GM12878 (cell line): ENCODE data around the gene SSR3. TPM values are rescaled to one million over a fixed set of nuclear protein-coding genes. Genes with fewer than 3 reads are reported as not detected.

ENCODE experiments used
- ATAC-seq: fragments of 200-7000 bp; cut with Tn5 transposase; 3 replicates; pipeline ENCODE4 v1.9.1; 2020; ENCODE audit warnings: mild to moderate bottlenecking, moderate library complexity
- BruUV-seq: library from RNA; stranded (reverse); fragments of 400-500 nt; replicated peaks from 2 replicates; lab custom pipeline; 2021; lab: Mats Ljungman, UMichigan
- CTCF ChIA-PET: fragments of 300-600 bp; sonication (Branson Sonifier 250); formaldehyde crosslinking; extraction: SDS; loops from one replicate; lab custom pipeline; 2021; ENCODE audit warnings: inconsistent platforms; lab: Yijun Ruan, JAX
- POLR2A ChIA-PET: fragments of 350-600 bp; formaldehyde crosslinking; extraction: SDS; loops from one replicate; lab custom pipeline; 2021; ENCODE audit warnings: inconsistent platforms; lab: Charles Lee
- RAD21 ChIA-PET: fragments of 300-600 bp; sonication (Branson Sonifier 250); formaldehyde crosslinking; loops from one replicate; lab custom pipeline; 2023; ENCODE audit warnings: antibody characterized with exemption; ENCODE audit not compliant: unreplicated experiment; lab: Charles Lee
- SMC1A ChIA-PET: fragments of 300-600 bp; sonication (Branson Sonifier 250); formaldehyde crosslinking; loops from one replicate; lab custom pipeline; 2023; ENCODE audit not compliant: unreplicated experiment, uncharacterized antibody; lab: Charles Lee
- DNase-seq: peaks from one replicate; pipeline ENCODE4 v3.0.0-alpha.2; 2011; ENCODE audit warnings: low read depth, low spot score
- FAIRE-seq: peaks from 3 replicates; lab custom pipeline; 2011; peaks lifted over from hg19 to GRCh38; lab: Jason Lieb, UNC
- H2AFZ ChIP-seq: 2 replicates; pipeline ENCODE4 v1.6.0; 2011; ENCODE audit warnings: low read depth, low read length, control low read depth; ENCODE audit not compliant: control insufficient read depth
- H3K27ac ChIP-seq: 2 replicates; pipeline ENCODE4 v1.5.1; 2011; ENCODE audit warnings: control low read depth; ENCODE audit not compliant: control insufficient read depth, insufficient read depth
- H3K27me3 ChIP-seq, 2 experiments: replicated peaks in 1 of 2; 2 replicates each; pipeline versions ENCODE4 v1.6.0 to v1.6.1; 2011; ENCODE audit warnings: low read length in 1 of 2; ENCODE audit not compliant: control insufficient read depth in 2 of 2, insufficient read depth in 2 of 2
- H3K36me3 ChIP-seq, 2 experiments: 2 replicates each; pipeline ENCODE4 v1.5.1; 2011; ENCODE audit warnings: low read length in 1 of 2; ENCODE audit not compliant: control insufficient read depth in 2 of 2, insufficient read depth in 2 of 2
- H3K4me1 ChIP-seq: 2 replicates; pipeline ENCODE4 v1.6.1; 2011; ENCODE audit warnings: mild to moderate bottlenecking, low read length, moderate library complexity, mixed read lengths; ENCODE audit not compliant: control insufficient read depth, insufficient read depth
- H3K4me2 ChIP-seq: 2 replicates; pipeline ENCODE4 v1.6.0; 2011; ENCODE audit warnings: control low read depth; ENCODE audit not compliant: control insufficient read depth, insufficient read depth
- H3K4me3 ChIP-seq: fragments of 200-600 bp; sonication (generic); 2 replicates; pipeline ENCODE4 v1.5.1; 2016
- H3K79me2 ChIP-seq: 2 replicates; pipeline ENCODE4 v1.6.0; 2011; ENCODE audit warnings: low read length; ENCODE audit not compliant: control insufficient read depth, insufficient read depth
- H3K9ac ChIP-seq: 2 replicates; pipeline ENCODE4 v1.8.0; 2011; ENCODE audit warnings: low read length, control low read depth, mixed read lengths; ENCODE audit not compliant: control insufficient read depth, insufficient read depth
- H3K9me3 ChIP-seq: replicated peaks from 3 replicates; pipeline ENCODE4 v1.5.1; 2011; ENCODE audit warnings: mild to moderate bottlenecking, low read length; ENCODE audit not compliant: control insufficient read depth, insufficient read depth
- H4K20me1 ChIP-seq: 2 replicates; pipeline ENCODE4 v1.6.0; 2011; ENCODE audit not compliant: control insufficient read depth, insufficient read depth
- EED ChIP-seq: sonication (generic); IDR thresholded peaks from 2 replicates; pipeline ENCODE4 v1.6.1; 2016; ENCODE audit warnings: antibody characterized with exemption, low read depth
- HCFC1 ChIP-seq: fragments of 150-350 bp; IDR thresholded peaks from 2 replicates; pipeline ENCODE4 v1.6.1; 2014; ENCODE audit warnings: low read length
- NBN ChIP-seq: fragments of 450-650 bp; IDR thresholded peaks from 2 replicates; pipeline ENCODE4 v1.6.1; 2016
- NR2C1 ChIP-seq: fragments of 450-650 bp; IDR thresholded peaks from 2 replicates; pipeline ENCODE4 v1.6.1; 2017; ENCODE audit warnings: antibody characterized with exemption, mild to moderate bottlenecking, moderate library complexity
- PML ChIP-seq: IDR thresholded peaks from 2 replicates; pipeline ENCODE4 v1.6.1; 2012; ENCODE audit warnings: low read length, inconsistent platforms
- POLR2A ChIP-seq: IDR thresholded peaks from 2 replicates; pipeline ENCODE4 v1.6.1; 2011; ENCODE audit warnings: low read depth, mild to moderate bottlenecking, low read length
- POU2F2 ChIP-seq: IDR thresholded peaks from 3 replicates; pipeline ENCODE4 v1.6.1; 2011; ENCODE audit warnings: low read depth, mild to moderate bottlenecking, low read length, borderline replicate concordance
- RAD21 ChIP-seq: IDR thresholded peaks from 2 replicates; pipeline ENCODE4 v1.6.1; 2011; ENCODE audit warnings: mild to moderate bottlenecking, low read depth, low read length, moderate library complexity; ENCODE audit not compliant: insufficient read depth
- SIN3A ChIP-seq: IDR thresholded peaks from 2 replicates; pipeline ENCODE4 v1.6.1; 2012; ENCODE audit warnings: low read depth, low read length, improper control_type of control experiment
- TAF1 ChIP-seq: IDR thresholded peaks from 2 replicates; pipeline ENCODE4 v1.6.1; 2011; ENCODE audit warnings: mild to moderate bottlenecking, low read depth, low read length, borderline replicate concordance
- TCF7 ChIP-seq: IDR thresholded peaks from 2 replicates; pipeline ENCODE4 v1.6.1; 2014; ENCODE audit warnings: antibody characterized with exemption, borderline replicate concordance
- ZSCAN29 ChIP-seq: fragments of 450-650 bp; IDR thresholded peaks from 2 replicates; pipeline ENCODE4 v1.6.1; 2017; ENCODE audit warnings: mild to moderate bottlenecking, moderate library complexity
- WGBS: methylation state at CpG from one replicate; pipeline ENCODE4 v1.1.6; 2016; ENCODE audit warnings: low lambda C conversion rate; ENCODE audit not compliant: insufficient replicate concordance, insufficient coverage; ENCODE audit errors: missing lambda C conversion rate; 5-methylcytosine and 5-hydroxymethylcytosine counted together
- in situ Hi-C: fragments of 300-500 bp; cut with MboI; formaldehyde crosslinking; loops from 9 replicates; pipeline ENCODE4 v1.14.3; 2018; ENCODE audit warnings: mixed read lengths
- intact Hi-C: fragments of 100-400 bp; cut with micrococcal nuclease; formaldehyde crosslinking; loops from one replicate; pipeline ENCODE4 v1.14.2; 2022; ENCODE audit not compliant: unreplicated experiment
- polyA plus RNA-seq, 11 experiments: library from polyadenylated mRNA; depleted of rRNA in 4 of 11; unstranded in 6 of 11; stranded (reverse) in 5 of 11; fragments of >200 nt; fragmentation: Nextera tagmentation in 4 of 11; fragmentation: Illumina TruSeq in 1 of 11; extraction: Ambion mirVana in 4 of 11; extraction: Trizol in 1 of 11; gene quantifications; 1 replicate in 1 of 11; 2 replicates in 10 of 11; pipeline versions ENCODE4 v1.2.1 to v1.2.3, GENCODE V29; 2011 to 2016; ENCODE audit warnings: inconsistent platforms in 2 of 11, missing spikeins in 2 of 11, low read depth in 1 of 11
- total RNA-seq, 4 experiments: library from RNA; depleted of rRNA in 3 of 4; stranded (reverse); fragments of >200 nt in 3 of 4; fragmentation: Illumina TruSeq in 1 of 4; extraction: Trizol in 1 of 4; gene quantifications; 2 replicates each; pipeline versions ENCODE4 v1.2.1 to v1.2.3, GENCODE V29; 2013 to 2021
- TF ChIP-seq, protein P1 (sequence below): IDR thresholded peaks from 2 replicates; pipeline ENCODE4 v1.6.1; 2012; ENCODE audit warnings: low read depth, low read length, improper control_type of control experiment
- TF ChIP-seq, protein P2 (sequence below): IDR thresholded peaks from 2 replicates; pipeline ENCODE4 v1.6.1; 2012; ENCODE audit warnings: improper control_type of control experiment, low read depth, low read length; ENCODE audit not compliant: insufficient replicate concordance

SSR3 gene
- total and polyA plus RNA-seq, 10 of the 15 experiments (the other 5 are each of a cell fraction or from before 2014, with no cell fraction given) = 133 to 345 (median 191) TPM

DNA sequence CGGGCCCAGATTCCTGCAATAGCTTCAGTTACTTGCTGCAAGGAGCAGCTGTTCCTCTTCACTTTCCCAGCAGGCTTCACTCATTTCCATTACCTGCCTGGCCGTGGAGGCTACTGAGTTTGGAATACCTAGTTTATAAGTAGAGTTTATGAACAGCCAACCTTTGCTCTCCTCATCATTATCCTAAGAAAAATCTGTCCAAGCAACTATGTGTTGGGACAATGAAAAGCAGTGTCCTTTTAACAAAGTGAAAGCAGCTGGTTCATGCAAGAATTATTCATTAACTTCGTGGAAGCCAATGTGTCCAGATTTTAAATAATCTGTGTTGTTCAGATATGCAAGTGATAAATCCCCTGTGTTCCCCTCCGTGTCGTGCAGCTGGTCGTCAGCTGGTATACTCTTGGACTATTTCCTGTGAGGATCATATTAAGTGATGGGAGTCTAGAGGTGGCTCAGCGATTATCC, 39.3 kb upstream of the SSR3 start:
- Histone ChIP-seq H3K36me3 (no peaks in the 10 kb centered on the region), H3K27ac (no peak overlapping the region), H2AFZ (no peak overlapping the region), H4K20me1 (no peaks in the 10 kb centered on the region), H3K9ac (no peak overlapping the region), H3K4me2 (no peak overlapping the region), H3K9me3 (no peaks in the 10 kb centered on the region), H3K79me2 (no peaks in the 10 kb centered on the region), H3K4me3 (no peak overlapping the region), H3K4me1 (no peaks in the 10 kb centered on the region), H3K27me3 (no peaks in the 10 kb centered on the region)
- WGBS = 76% methylated on average over 7 of the region's 7 CpGs
- ChIA-PET RAD21 (interaction anchor here (1.1 kb wide), 1 partner anchor 40 kb away, joined by 3 read pairs; the partner anchor contains the start of gene SSR3), SMC1A (interaction anchor here (0.7 to 1.0 kb wide), 2 partner anchors 8 to 36 kb away, joined by 3 read pairs; no protein-coding TSS in a partner anchor), CTCF (interaction anchor here (1.2 kb wide), 1 partner anchor 10 kb away, joined by 3 read pairs; no protein-coding TSS in a partner anchor), POLR2A (no interaction called here)
- intact Hi-C loops = no loop called here
- TF ChIP-seq RAD21 = no peak
- no peak for TF ChIP-seq NBN
- TF ChIP-seq PML = no peak
- no peak for TF ChIP-seq TCF7
- no peak for TF ChIP-seq SIN3A
- no peak for FAIRE-seq
- DNase-seq = no peak
- no peak; the same call in 2 of the 3 replicates for ATAC-seq
- in situ Hi-C loops = no loop called here
- no TSS peak for BruUV-seq

DNA sequence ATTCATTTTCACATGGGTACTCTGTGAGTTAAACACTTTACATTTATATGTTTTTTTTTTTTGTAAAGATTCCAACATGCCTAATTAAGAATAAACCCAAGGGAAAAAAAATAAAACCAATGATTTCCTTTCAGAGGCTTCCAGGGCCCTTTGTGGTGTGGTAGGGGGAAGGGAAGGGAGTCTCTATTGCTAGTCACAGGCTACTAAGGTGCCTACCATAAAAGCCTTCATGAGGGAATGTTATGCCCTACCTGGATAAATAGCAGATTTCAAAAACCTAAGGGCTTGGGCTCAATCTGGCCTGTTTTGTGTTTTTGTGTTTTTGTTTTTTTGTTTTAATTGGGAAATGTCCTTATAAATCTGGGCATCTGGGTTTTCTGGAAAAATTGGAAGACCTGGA, 38.9 kb upstream of the SSR3 start:
- no TSS peak for BruUV-seq
- Histone ChIP-seq H3K36me3 (no peaks in the 10 kb centered on the region), H4K20me1 (no peaks in the 10 kb centered on the region), H3K4me1 (peaks cover 2% of the 10 kb centered on the region; the same call in 1 of the 2 replicates), H3K4me3 (no peak overlapping the region), H3K4me2 (no peak overlapping the region), H3K79me2 (no peaks in the 10 kb centered on the region), H3K27me3 (no peaks in the 10 kb centered on the region), H3K27ac (no peak overlapping the region), H3K9ac (no peak overlapping the region), H3K9me3 (no peaks in the 10 kb centered on the region), H2AFZ (no peak overlapping the region)
- ATAC-seq (no peak), FAIRE-seq (no peak), DNase-seq (no peak)
- in situ Hi-C loops = no loop called here
- intact Hi-C loops = no loop called here
- RAD21 ChIA-PET = interaction anchor here (1.1 kb wide), 1 partner anchor 39 kb away, joined by 3 read pairs; the partner anchor contains the start of gene SSR3
- CTCF ChIA-PET = interaction anchor here (1.2 kb wide), 1 partner anchor 10 kb away, joined by 3 read pairs; no protein-coding TSS in a partner anchor
- SMC1A ChIA-PET = interaction anchor here (0.7 to 1.0 kb wide), 2 partner anchors 8 to 37 kb away, joined by 3 read pairs; no protein-coding TSS in a partner anchor
- POLR2A ChIA-PET = no interaction called here
- TF ChIP-seq ZSCAN29 = no peak
- TF ChIP-seq EED = no peak
- no peak for TF ChIP-seq POLR2A
- no peak for TF ChIP-seq NR2C1
- TF ChIP-seq, protein P1, sequence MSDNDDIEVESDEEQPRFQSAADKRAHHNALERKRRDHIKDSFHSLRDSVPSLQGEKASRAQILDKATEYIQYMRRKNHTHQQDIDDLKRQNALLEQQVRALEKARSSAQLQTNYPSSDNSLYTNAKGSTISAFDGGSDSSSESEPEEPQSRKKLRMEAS = no peak
- no peak for TF ChIP-seq NBN
- TF ChIP-seq, protein P2, sequence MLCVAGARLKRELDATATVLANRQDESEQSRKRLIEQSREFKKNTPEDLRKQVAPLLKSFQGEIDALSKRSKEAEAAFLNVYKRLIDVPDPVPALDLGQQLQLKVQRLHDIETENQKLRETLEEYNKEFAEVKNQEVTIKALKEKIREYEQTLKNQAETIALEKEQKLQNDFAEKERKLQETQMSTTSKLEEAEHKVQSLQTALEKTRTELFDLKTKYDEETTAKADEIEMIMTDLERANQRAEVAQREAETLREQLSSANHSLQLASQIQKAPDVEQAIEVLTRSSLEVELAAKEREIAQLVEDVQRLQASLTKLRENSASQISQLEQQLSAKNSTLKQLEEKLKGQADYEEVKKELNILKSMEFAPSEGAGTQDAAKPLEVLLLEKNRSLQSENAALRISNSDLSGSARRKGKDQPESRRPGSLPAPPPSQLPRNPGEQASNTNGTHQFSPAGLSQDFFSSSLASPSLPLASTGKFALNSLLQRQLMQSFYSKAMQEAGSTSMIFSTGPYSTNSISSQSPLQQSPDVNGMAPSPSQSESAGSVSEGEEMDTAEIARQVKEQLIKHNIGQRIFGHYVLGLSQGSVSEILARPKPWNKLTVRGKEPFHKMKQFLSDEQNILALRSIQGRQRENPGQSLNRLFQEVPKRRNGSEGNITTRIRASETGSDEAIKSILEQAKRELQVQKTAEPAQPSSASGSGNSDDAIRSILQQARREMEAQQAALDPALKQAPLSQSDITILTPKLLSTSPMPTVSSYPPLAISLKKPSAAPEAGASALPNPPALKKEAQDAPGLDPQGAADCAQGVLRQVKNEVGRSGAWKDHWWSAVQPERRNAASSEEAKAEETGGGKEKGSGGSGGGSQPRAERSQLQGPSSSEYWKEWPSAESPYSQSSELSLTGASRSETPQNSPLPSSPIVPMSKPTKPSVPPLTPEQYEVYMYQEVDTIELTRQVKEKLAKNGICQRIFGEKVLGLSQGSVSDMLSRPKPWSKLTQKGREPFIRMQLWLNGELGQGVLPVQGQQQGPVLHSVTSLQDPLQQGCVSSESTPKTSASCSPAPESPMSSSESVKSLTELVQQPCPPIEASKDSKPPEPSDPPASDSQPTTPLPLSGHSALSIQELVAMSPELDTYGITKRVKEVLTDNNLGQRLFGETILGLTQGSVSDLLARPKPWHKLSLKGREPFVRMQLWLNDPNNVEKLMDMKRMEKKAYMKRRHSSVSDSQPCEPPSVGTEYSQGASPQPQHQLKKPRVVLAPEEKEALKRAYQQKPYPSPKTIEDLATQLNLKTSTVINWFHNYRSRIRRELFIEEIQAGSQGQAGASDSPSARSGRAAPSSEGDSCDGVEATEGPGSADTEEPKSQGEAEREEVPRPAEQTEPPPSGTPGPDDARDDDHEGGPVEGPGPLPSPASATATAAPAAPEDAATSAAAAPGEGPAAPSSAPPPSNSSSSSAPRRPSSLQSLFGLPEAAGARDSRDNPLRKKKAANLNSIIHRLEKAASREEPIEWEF = no peak
- TF ChIP-seq TAF1 = no peak
- no peak for TF ChIP-seq PML
- no peak for TF ChIP-seq POU2F2
- TF ChIP-seq HCFC1 = no peak
